ENCODE data around the gene ADAMTS12.
A peak's percentile ranks its signal among the peaks of the same experiment; 100 is the strongest.
"Not testable (repeated sequence)": the region's sequence is repeated elsewhere in the genome, so short reads cannot be mapped to it uniquely, and the experiment has no call there.

ADAMTS12 gene

DNA sequence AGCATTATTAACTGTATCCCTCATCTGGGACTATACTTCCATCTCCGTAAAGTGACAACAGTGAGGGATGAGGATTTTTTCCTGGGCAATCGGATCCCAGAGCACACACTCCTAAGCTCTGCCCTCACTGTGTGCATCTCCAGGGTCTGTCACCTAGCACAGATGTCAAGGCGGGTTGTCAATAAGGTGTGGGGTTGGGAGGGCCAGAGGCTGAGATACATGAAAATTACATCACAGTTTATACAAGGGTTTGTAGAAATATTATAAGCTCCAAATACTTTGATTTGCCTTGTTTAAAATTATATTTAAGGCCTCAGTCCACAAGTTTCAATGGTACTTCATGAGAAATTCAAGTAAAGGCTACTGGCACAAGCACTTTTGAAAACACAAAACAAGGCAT, 4.5 kb downstream of the ADAMTS12 start:
- no peaks in the 10 kb centered on the region for H3K9me3 Mint-ChIP-seq
- no peak for DNase-seq
- no peak overlapping the region for H3K4me3 Mint-ChIP-seq

DNA sequence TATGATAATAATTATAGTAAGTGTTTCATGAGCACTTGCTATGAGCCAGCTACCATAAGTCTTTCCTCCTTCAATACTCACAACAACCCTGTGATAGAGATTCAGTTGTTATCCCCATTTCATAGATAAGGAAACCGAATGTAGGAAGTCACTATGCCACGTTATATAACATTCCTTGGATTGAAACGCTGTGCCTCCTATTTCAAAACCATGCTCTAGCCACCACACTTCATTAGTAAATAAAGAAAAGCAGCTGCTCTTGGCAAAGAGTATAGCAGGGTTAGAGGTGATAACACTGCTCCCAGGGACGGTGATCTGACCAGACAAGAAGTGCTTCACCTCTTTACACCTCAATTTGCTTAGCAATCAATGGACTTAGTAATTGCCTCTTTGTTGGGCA, 5.5 kb downstream of the ADAMTS12 start:
- DNase-seq: no peak
- Mint-ChIP-seq H3K36me3 (ENCODE audit: low read depth) (no peaks in the 10 kb centered on the region), H3K9me3 (no peaks in the 10 kb centered on the region), H3K4me1 (ENCODE audit: low read depth) (peaks cover 4% of the 10 kb centered on the region), H3K27me3 (peaks cover 31% of the 10 kb centered on the region), H3K27ac (no peak overlapping the region), H3K4me3 (no peak overlapping the region)

More for the DNA sequence above, 4.5 kb downstream of the ADAMTS12 start:
- Mint-ChIP-seq H3K27me3 (peaks cover 38% of the 10 kb centered on the region), H3K36me3 (ENCODE audit: low read depth) (no peaks in the 10 kb centered on the region), H3K4me1 (ENCODE audit: low read depth) (peaks cover 7% of the 10 kb centered on the region), H3K27ac (no peak overlapping the region)

DNA sequence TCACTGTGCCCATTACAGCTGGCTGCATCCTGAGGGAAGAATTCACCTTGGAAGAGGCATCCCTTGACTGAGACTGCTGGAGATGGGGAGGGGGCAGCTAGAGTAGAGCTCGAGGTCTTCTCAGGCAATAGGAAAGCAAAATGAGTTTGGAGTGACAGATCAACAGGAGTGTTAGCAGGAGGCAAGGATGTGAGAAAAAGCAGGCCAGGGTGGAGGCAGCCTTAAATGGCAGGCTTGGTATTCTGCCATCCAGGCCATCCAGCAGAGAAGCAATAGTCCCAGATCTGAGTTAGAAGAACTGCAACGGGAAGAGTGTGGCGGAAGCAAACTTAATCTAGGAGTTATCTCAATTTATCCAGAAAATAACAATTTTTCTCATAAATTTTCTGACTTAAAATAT, 6.1 kb downstream of the ADAMTS12 start:
- Mint-ChIP-seq H3K36me3 (ENCODE audit: low read depth) (no peaks in the 10 kb centered on the region), H3K27ac (no peak overlapping the region), H3K9me3 (no peaks in the 10 kb centered on the region), H3K27me3 (peaks cover 25% of the 10 kb centered on the region), H3K4me3 (no peak overlapping the region), H3K4me1 (ENCODE audit: low read depth) (no peaks in the 10 kb centered on the region)
- DNase-seq: no peak

DNA sequence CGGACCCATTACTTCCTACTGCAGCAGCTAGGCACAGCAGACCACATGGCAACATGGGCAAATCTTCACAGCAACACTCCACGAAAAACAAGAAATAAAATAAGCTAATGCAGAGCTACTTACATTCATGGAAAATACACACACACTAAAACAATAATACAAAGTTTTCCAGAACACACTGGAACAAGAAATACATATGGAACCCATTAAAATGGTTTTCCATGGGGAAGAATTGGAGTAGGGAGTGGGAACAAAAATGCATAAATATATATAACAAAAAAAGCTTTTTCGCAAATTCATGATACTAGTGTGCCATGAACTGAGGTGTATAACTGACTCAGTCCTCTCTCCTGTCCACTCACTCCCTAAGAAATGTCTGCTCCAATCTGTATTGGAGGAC, 8.3 kb downstream of the ADAMTS12 start:
- no peaks in the 10 kb centered on the region for H3K9me3 Mint-ChIP-seq
- H3K27ac Mint-ChIP-seq: no peak overlapping the region
- no peak for DNase-seq

DNA sequence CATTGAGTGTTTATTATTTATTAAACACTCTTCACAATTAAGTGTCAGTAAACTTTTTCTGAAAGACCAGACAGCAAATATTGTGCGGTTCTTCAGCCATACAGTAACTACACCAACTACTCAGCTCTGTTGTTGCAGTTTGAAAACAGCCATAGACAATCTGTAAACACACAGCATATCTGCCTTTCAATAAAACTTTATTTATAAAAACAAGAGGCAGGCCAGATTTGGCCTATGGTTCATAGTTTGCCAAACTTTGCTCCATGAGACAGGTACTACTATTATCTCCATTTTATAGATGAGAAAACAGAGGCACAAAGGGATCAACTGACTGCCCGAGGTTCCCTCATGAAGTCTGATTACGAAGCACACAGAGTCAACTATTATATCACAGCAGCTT, 11.5 kb downstream of the ADAMTS12 start:
- Mint-ChIP-seq H3K4me1 (ENCODE audit: low read depth) (no peaks in the 10 kb centered on the region), H3K27ac (no peak overlapping the region), H3K9me3 (peaks cover 3% of the 10 kb centered on the region), H3K36me3 (ENCODE audit: low read depth) (no peaks in the 10 kb centered on the region), H3K27me3 (peaks cover 2% of the 10 kb centered on the region), H3K4me3 (no peak overlapping the region)
- no peak for DNase-seq

More for the DNA sequence above, 8.3 kb downstream of the ADAMTS12 start:
- Mint-ChIP-seq H3K27me3 (peaks cover 6% of the 10 kb centered on the region), H3K36me3 (ENCODE audit: low read depth) (no peaks in the 10 kb centered on the region), H3K4me1 (ENCODE audit: low read depth) (no peaks in the 10 kb centered on the region), H3K4me3 (no peak overlapping the region)

DNA sequence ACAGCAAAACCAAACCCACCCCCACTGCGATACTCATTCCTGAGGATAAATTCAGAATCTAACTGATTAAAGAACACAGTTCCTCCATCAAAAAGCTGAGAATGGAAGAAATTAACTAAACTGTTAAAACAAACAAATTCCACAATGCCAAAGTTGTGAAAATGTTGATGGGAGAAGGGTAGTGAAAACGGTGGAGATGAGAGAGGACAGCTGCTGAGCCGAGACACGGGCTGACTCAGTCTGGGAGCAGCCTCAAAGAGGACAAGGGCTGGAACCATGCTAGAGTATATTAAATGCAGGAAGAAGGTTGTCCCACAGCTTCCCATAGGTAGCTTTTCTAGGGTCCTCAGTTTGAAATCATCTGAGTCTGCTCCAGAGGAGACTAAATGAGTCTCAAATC, 14.3 kb downstream of the ADAMTS12 start:
- no peaks in the 10 kb centered on the region for H3K4me1 Mint-ChIP-seq (ENCODE audit: low read depth)
- peaks cover 2% of the 10 kb centered on the region for H3K27me3 Mint-ChIP-seq
- no peak overlapping the region for H3K27ac Mint-ChIP-seq
- no peak overlapping the region for H3K4me3 Mint-ChIP-seq
- no peaks in the 10 kb centered on the region for H3K36me3 Mint-ChIP-seq (ENCODE audit: low read depth)
- H3K9me3 Mint-ChIP-seq: peaks cover 4% of the 10 kb centered on the region
- DNase-seq: no peak

DNA sequence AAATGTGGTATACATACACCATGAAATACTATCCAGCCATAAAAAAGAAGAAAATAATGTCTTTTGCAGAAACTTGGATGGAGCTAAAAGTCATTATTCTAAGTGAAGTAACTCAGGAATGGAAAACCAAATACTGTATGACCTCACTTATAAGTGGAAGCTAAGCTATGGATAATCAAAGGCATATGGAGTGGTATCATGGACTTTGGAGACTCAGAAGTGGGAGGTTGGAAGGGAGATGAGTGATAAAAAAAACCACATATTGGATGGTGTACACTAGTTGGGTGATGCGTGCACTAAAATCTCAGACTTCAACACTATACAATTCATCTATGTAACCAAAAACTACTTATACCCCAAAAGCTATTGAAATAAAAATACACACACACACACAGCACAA, 24.5 kb downstream of the ADAMTS12 start:
- no peak overlapping the region for H3K27ac Mint-ChIP-seq
- peaks cover 28% of the 10 kb centered on the region for H3K9me3 Mint-ChIP-seq
- no peaks in the 10 kb centered on the region for H3K4me1 Mint-ChIP-seq (ENCODE audit: low read depth)
- DNase-seq: no peak
- no peaks in the 10 kb centered on the region for H3K27me3 Mint-ChIP-seq
- H3K36me3 Mint-ChIP-seq (ENCODE audit: low read depth): no peaks in the 10 kb centered on the region
- no peak overlapping the region for H3K4me3 Mint-ChIP-seq

DNA sequence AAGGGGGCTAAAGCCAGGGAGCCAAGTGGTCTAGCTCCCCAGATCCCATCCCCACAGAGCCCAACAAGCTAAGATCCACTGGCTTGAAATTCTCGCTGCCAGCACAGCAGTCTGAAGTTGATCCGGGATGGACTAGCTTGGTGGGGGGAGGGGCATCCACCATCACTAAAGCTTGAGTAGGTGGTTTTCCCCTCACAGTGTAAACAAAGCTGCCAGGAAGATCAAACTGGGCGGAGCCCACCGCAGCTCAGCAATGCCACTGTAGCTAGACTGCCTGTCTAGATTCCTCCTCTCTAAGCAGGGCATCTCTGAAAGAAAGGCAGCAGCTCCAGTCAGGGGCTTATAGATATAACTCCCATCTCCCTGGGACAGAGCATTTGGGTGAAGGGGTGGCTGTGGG, 32.6 kb downstream of the ADAMTS12 start:
- not testable (repeated sequence) for DNase-seq; H3K27me3 Mint-ChIP-seq; H3K36me3 Mint-ChIP-seq (ENCODE audit: low read depth); H3K4me3 Mint-ChIP-seq; H3K27ac Mint-ChIP-seq; H3K9me3 Mint-ChIP-seq
- peaks cover 16% of the 10 kb centered on the region for H3K4me1 Mint-ChIP-seq (ENCODE audit: low read depth)

DNA sequence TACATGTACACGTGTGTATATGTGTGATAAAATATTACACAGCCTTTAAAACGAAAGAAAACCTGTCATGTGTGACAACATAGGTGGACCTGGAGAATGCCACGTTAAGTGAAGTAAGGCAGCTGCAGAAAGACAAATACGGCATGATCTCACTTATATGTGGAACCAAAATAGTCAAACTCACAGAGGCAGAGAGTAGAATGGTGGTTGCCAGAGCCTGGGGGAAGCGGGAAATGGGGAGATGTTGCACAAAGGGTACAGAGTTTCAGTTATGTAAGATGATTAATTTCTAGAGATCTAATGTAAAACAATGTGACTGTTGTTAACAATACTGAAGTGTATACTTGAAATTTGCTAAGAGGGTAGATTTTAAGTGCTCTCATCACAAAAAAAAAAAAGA, 34.8 kb downstream of the ADAMTS12 start:
- Mint-ChIP-seq H3K4me3 (no peak overlapping the region), H3K27me3 (peaks cover 2% of the 10 kb centered on the region), H3K4me1 (ENCODE audit: low read depth) (peaks cover 16% of the 10 kb centered on the region), H3K36me3 (ENCODE audit: low read depth) (no peaks in the 10 kb centered on the region), H3K9me3 (no peaks in the 10 kb centered on the region), H3K27ac (no peak overlapping the region)
- no peak for DNase-seq

DNA sequence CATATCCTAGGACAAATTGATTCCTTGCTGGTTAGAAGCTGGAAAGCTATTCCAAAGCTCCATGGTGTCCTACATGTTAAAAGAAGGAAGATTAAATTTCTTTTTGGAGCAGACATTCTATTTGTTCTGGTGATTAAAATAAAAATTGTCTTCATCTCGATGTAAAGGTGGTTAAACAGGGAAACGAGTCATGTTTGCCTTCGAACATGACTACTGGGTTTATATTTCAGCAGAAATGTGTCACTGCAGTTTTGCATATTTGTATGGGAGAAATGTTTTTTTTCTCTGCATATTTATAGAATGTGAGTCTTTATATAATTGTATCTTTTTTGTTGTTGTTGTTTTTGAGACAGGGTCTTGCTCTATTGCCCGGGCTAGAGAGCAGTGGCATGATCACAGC, 36.4 kb downstream of the ADAMTS12 start:
- Mint-ChIP-seq H3K36me3 (ENCODE audit: low read depth) (no peaks in the 10 kb centered on the region), H3K4me1 (ENCODE audit: low read depth) (peaks cover 17% of the 10 kb centered on the region), H3K27me3 (peaks cover 2% of the 10 kb centered on the region), H3K9me3 (no peaks in the 10 kb centered on the region), H3K27ac (no peak overlapping the region), H3K4me3 (no peak overlapping the region)
- no peak for DNase-seq

DNA sequence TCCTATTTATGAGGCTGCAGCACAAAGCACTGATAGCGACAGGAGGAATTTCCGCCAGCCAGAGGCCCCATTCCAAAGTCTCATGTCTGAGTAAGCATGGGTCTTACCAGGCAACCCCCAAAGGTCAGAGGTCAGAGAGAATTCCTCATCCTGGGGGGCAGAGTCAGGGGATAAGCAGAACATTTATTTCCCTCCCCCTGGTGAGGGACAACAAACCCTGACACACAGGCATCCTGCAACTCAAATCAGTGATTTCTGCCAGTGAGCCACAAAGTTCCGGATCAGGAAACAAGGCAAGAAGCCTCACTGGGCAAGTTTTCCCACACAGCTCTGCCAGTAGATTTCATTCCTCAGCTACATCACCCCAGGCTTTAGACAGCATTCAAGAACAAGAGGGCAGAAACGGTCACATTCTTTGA, 37.0 kb downstream of the ADAMTS12 start:
- H3K36me3 Mint-ChIP-seq (ENCODE audit: low read depth): no peaks in the 10 kb centered on the region
- peaks cover 22% of the 10 kb centered on the region for H3K4me1 Mint-ChIP-seq (ENCODE audit: low read depth)
- no peaks in the 10 kb centered on the region for H3K9me3 Mint-ChIP-seq
- no peak overlapping the region for H3K4me3 Mint-ChIP-seq
- peaks cover 2% of the 10 kb centered on the region for H3K27me3 Mint-ChIP-seq
- no peak overlapping the region for H3K27ac Mint-ChIP-seq
- DNase-seq: no peak

DNA sequence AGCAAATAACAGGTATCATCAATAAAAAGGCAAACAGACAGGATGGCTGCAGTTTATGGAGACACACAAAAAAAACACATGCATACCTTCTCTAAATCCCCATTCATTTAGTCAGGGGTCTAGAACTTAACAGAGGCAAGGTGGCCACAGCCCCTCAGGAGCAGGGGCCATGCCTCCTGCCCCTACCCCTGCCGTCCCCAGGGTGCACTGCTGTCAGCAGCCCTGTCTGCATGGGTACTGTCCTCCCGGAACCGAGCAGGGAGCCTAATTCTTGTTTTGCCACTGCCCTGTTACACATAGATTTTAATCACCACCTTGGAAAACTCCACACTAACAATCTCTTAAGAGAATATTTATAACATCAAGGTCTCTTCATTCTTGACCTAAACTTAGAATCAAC, 39.0 kb downstream of the ADAMTS12 start:
- DNase-seq: no peak
- Mint-ChIP-seq H3K27me3 (peaks cover 2% of the 10 kb centered on the region), H3K4me1 (ENCODE audit: low read depth) (peaks cover 18% of the 10 kb centered on the region), H3K9me3 (no peaks in the 10 kb centered on the region), H3K27ac (no peak overlapping the region), H3K36me3 (ENCODE audit: low read depth) (no peaks in the 10 kb centered on the region), H3K4me3 (no peak overlapping the region)

DNA sequence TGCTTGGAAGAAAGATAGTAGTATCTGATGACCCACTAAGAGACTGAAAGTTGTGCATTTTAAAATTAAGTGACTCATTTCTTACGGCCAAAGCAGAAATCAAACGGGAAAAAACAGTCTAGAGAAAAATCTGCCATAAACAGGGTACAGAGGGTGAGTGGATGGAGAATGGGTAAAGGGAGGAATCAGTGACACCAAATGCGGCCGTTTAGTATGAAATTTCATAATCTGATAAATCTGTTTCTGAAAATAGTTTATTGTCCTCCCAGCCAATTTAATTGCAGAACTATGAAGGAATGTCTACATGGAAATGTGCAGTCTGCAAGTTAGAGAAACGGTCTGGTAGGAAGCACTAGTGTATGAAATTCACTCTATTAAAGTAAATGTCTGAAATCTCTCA, 39.5 kb downstream of the ADAMTS12 start:
- Mint-ChIP-seq H3K27ac (no peak overlapping the region), H3K4me3 (no peak overlapping the region), H3K9me3 (no peaks in the 10 kb centered on the region), H3K27me3 (peaks cover 2% of the 10 kb centered on the region), H3K4me1 (ENCODE audit: low read depth) (peaks cover 18% of the 10 kb centered on the region), H3K36me3 (ENCODE audit: low read depth) (no peaks in the 10 kb centered on the region)
- DNase-seq: no peak

DNA sequence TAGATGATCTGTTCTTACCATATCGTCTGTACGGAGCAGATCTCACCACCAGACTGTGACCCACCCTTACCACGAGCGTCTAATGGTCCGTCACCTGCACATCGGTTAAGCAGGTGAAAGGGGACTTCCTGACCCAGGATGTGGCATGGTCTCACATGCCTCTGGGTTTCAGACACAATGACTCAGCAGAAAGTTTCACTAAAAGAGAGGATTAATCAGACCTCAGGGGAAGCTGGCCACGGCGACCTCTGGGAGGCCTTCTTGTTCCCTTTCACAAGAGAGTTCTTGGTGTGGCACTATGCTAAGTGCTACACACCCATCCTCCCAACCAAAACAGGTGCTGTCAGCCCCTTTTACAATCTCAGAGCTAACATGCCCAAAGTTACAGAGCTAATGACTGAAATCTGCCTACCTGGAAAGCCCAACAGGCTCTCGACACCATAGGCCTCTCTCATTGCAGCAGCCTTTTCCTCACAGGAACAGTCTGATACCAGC, 41.6 kb downstream of the ADAMTS12 start:
- Mint-ChIP-seq H3K4me1 (ENCODE audit: low read depth) (peaks cover 12% of the 10 kb centered on the region), H3K9me3 (no peaks in the 10 kb centered on the region), H3K27me3 (no peaks in the 10 kb centered on the region), H3K36me3 (ENCODE audit: low read depth) (no peaks in the 10 kb centered on the region), H3K4me3 (no peak overlapping the region), H3K27ac (peak overlapping the region; percentile 69)
- peak; percentile 36 for DNase-seq

DNA sequence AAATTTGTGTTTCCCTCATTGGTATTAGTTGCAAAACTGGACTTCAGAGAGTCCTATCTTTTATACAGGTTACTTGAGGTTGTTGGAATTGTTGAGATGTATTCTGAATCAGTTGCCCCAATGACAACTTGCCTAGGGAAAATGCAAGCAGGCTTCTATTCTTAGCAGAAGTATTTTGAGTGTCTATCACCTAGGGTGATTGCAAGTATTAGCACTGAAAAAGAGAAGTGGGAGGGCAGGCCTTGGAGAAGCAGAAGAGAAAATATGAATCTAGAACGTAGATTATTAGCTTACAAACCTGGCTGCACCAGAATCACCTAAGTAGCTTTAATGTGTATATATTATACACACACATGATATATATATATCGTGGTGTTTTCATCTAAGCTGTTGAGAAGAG, 43.2 kb downstream of the ADAMTS12 start:
- DNase-seq: no peak
- H3K27me3 Mint-ChIP-seq: no peaks in the 10 kb centered on the region
- H3K36me3 Mint-ChIP-seq (ENCODE audit: low read depth): no peaks in the 10 kb centered on the region

DNA sequence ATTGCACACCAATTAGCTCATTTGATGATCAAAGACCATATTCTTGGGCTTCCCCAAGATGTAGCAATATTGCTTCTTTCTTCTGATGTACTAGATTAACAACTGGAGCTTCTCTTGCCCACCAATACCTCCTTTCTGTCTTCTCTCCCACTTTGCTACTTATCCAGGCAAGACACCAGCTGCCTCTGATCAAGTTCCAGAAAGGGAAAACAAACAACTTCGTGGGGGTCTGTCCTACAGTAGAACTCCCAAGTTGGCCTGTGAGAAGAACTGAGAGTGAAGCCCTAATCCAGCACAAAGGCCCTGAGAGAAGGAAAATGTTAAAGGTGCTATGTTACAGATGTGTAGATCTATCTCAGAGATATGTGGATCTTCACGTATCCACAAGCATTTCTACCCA, 44.9 kb downstream of the ADAMTS12 start:
- no peaks in the 10 kb centered on the region for H3K36me3 Mint-ChIP-seq (ENCODE audit: low read depth)

More for the DNA sequence above, 43.2 kb downstream of the ADAMTS12 start:
- Mint-ChIP-seq H3K27ac (no peak overlapping the region), H3K4me3 (no peak overlapping the region), H3K4me1 (ENCODE audit: low read depth) (peaks cover 9% of the 10 kb centered on the region), H3K9me3 (no peaks in the 10 kb centered on the region)

More for the DNA sequence above, 44.9 kb downstream of the ADAMTS12 start:
- no peak for DNase-seq
- Mint-ChIP-seq H3K27ac (no peak overlapping the region), H3K4me3 (no peak overlapping the region), H3K4me1 (ENCODE audit: low read depth) (peaks cover 10% of the 10 kb centered on the region), H3K27me3 (no peaks in the 10 kb centered on the region), H3K9me3 (no peaks in the 10 kb centered on the region)
